Measurements from ENCODE around the gene PDE12.

PDE12 gene

GRCh38 chr3:57569859-57570450 is 13.9 kb downstream of the PDE12 start:
- DNase-seq (no peak), ATAC-seq (replicated peaks) (no peak)
- peaks cover 86% of the 10 kb centered on the region for H3K36me3 Mint-ChIP-seq (ENCODE audit: insufficient read depth)
- no peaks in the 10 kb centered on the region for H3K9me3 Mint-ChIP-seq
- no peaks in the 10 kb centered on the region for H3K27me3 Mint-ChIP-seq
- H3K4me3 Mint-ChIP-seq, result no peak overlapping the region
- peak overlapping the region in 1 of 2 donors; percentile 32 for H3K27ac Mint-ChIP-seq
- peaks cover 0 to 9% of the 10 kb centered on the region in 2 donors for H3K4me1 Mint-ChIP-seq (ENCODE audit: low read depth in 2 of 2)

- peaks cover 0 to 12% of the 10 kb centered on the region in 2 donors for H3K4me1 Mint-ChIP-seq (ENCODE audit: low read depth in 2 of 2)
Measured at GRCh38 chr3:57570878-57571277, 14.8 kb downstream of the PDE12 start.

GRCh38 chr3:57572096-57572495 is 16.0 kb downstream of the PDE12 start:
- Mint-ChIP-seq H3K4me3 (no peak overlapping the region), H3K4me1 (ENCODE audit: low read depth in 2 of 2) (peaks cover 3 to 10% of the 10 kb centered on the region in 2 donors), H3K27ac (no peak overlapping the region), H3K36me3 (ENCODE audit: insufficient read depth) (peaks cover 91% of the 10 kb centered on the region), H3K9me3 (no peaks in the 10 kb centered on the region), H3K27me3 (no peaks in the 10 kb centered on the region)
- ATAC-seq (replicated peaks) (no peak), DNase-seq (no peak)

More at GRCh38 chr3:57570878-57571277, 14.8 kb downstream of the PDE12 start:
- no peaks in the 10 kb centered on the region for H3K9me3 Mint-ChIP-seq
- ATAC-seq (replicated peaks) (no peak), DNase-seq (no peak)
- H3K27ac Mint-ChIP-seq, result peak overlapping the region; percentile 41 to 51
- peaks cover 87% of the 10 kb centered on the region for H3K36me3 Mint-ChIP-seq (ENCODE audit: insufficient read depth)
- no peak overlapping the region for H3K4me3 Mint-ChIP-seq
- H3K27me3 Mint-ChIP-seq, result no peaks in the 10 kb centered on the region

- H3K27ac Mint-ChIP-seq, result no peak overlapping the region
- no peaks in the 10 kb centered on the region for H3K9me3 Mint-ChIP-seq
- DNase-seq, result no peak
- no peaks in the 10 kb centered on the region for H3K27me3 Mint-ChIP-seq
- H3K4me3 Mint-ChIP-seq, result no peak overlapping the region
- peaks cover 7 to 13% of the 10 kb centered on the region in 2 donors for H3K4me1 Mint-ChIP-seq (ENCODE audit: low read depth in 2 of 2)
- H3K36me3 Mint-ChIP-seq (ENCODE audit: insufficient read depth), result peaks cover 87% of the 10 kb centered on the region
- ATAC-seq (replicated peaks), result no peak
Measured at GRCh38 chr3:57575966-57576626, 20.0 kb downstream of the PDE12 start.

GRCh38 chr3:57577801-57578200 is 21.7 kb downstream of the PDE12 start:
- DNase-seq (no peak), ATAC-seq (replicated peaks) (no peak)
- Mint-ChIP-seq H3K27ac (peak overlapping the region in 1 of 2 donors; percentile 69), H3K36me3 (ENCODE audit: insufficient read depth) (peaks cover 79% of the 10 kb centered on the region), H3K4me3 (no peak overlapping the region), H3K4me1 (ENCODE audit: low read depth in 2 of 2) (peaks cover 9 to 10% of the 10 kb centered on the region in 2 donors), H3K9me3 (no peaks in the 10 kb centered on the region), H3K27me3 (no peaks in the 10 kb centered on the region)

GRCh38 chr3:57582474-57583168 is 26.5 kb downstream of the PDE12 start:
- ATAC-seq (replicated peaks), result peak; percentile 56
- Mint-ChIP-seq H3K27ac (no peak overlapping the region), H3K36me3 (ENCODE audit: insufficient read depth) (peaks cover 53% of the 10 kb centered on the region), H3K27me3 (no peaks in the 10 kb centered on the region), H3K4me3 (no peak overlapping the region), H3K9me3 (no peaks in the 10 kb centered on the region), H3K4me1 (ENCODE audit: low read depth in 2 of 2) (peaks cover 13 to 28% of the 10 kb centered on the region in 2 donors)
- DNase-seq, result no peak

- Mint-ChIP-seq H3K9me3 (no peaks in the 10 kb centered on the region), H3K27me3 (no peaks in the 10 kb centered on the region), H3K4me3 (no peak overlapping the region), H3K4me1 (ENCODE audit: low read depth in 2 of 2) (peaks cover 17 to 33% of the 10 kb centered on the region in 2 donors), H3K36me3 (ENCODE audit: insufficient read depth) (peaks cover 56% of the 10 kb centered on the region), H3K27ac (no peak overlapping the region)
- DNase-seq (no peak), ATAC-seq (replicated peaks) (no peak)
Measured at GRCh38 chr3:57583544-57583943, 27.5 kb downstream of the PDE12 start.

- peaks cover 16 to 33% of the 10 kb centered on the region in 2 donors for H3K4me1 Mint-ChIP-seq (ENCODE audit: low read depth in 2 of 2)
- H3K4me3 Mint-ChIP-seq, result peak overlapping the region in 1 of 2 donors; percentile 27
- DNase-seq (no peak), ATAC-seq (replicated peaks) (no peak)
- H3K27ac Mint-ChIP-seq, result peak overlapping the region; percentile 46 to 60
- H3K27me3 Mint-ChIP-seq, result no peaks in the 10 kb centered on the region
- H3K36me3 Mint-ChIP-seq (ENCODE audit: insufficient read depth), result peaks cover 64% of the 10 kb centered on the region
- no peaks in the 10 kb centered on the region for H3K9me3 Mint-ChIP-seq
Measured at GRCh38 chr3:57586778-57587177, 30.7 kb downstream of the PDE12 start.

GRCh38 chr3:57587905-57588304 is 31.8 kb downstream of the PDE12 start:
- Mint-ChIP-seq H3K4me3 (no peak overlapping the region), H3K4me1 (ENCODE audit: low read depth in 2 of 2) (peaks cover 14 to 41% of the 10 kb centered on the region in 2 donors), H3K27me3 (no peaks in the 10 kb centered on the region), H3K27ac (peak overlapping the region in 1 of 2 donors; percentile 60), H3K9me3 (no peaks in the 10 kb centered on the region), H3K36me3 (ENCODE audit: insufficient read depth) (peaks cover 66% of the 10 kb centered on the region)
- ATAC-seq (replicated peaks), result no peak
- DNase-seq, result no peak

GRCh38 chr3:57592306-57592705 is 36.2 kb downstream of the PDE12 start:
- H3K27me3 Mint-ChIP-seq, result no peaks in the 10 kb centered on the region
- DNase-seq, result no peak
- H3K4me1 Mint-ChIP-seq (ENCODE audit: low read depth in 2 of 2), result peaks cover 27 to 46% of the 10 kb centered on the region in 2 donors
- no peak for ATAC-seq (replicated peaks)
- H3K27ac Mint-ChIP-seq, result peak overlapping the region; percentile 35 to 72
- H3K36me3 Mint-ChIP-seq (ENCODE audit: insufficient read depth), result peaks cover 86% of the 10 kb centered on the region
- H3K9me3 Mint-ChIP-seq, result no peaks in the 10 kb centered on the region
- no peak overlapping the region for H3K4me3 Mint-ChIP-seq

GRCh38 chr3:57594144-57594543 is 38.1 kb downstream of the PDE12 start:
- H3K4me1 Mint-ChIP-seq (ENCODE audit: low read depth in 2 of 2), result peaks cover 39 to 59% of the 10 kb centered on the region in 2 donors
- H3K9me3 Mint-ChIP-seq, result no peaks in the 10 kb centered on the region
- DNase-seq (no peak), ATAC-seq (replicated peaks) (no peak)
- H3K4me3 Mint-ChIP-seq, result peak overlapping the region; percentile 91 to 98
- no peaks in the 10 kb centered on the region for H3K27me3 Mint-ChIP-seq
- peaks cover 84% of the 10 kb centered on the region for H3K36me3 Mint-ChIP-seq (ENCODE audit: insufficient read depth)
- H3K27ac Mint-ChIP-seq, result no peak overlapping the region

GRCh38 chr3:57594576-57594975 is 38.5 kb downstream of the PDE12 start:
- DNase-seq (no peak), ATAC-seq (replicated peaks) (no peak)
- Mint-ChIP-seq H3K4me1 (ENCODE audit: low read depth in 2 of 2) (peaks cover 39 to 63% of the 10 kb centered on the region in 2 donors), H3K27me3 (no peaks in the 10 kb centered on the region), H3K27ac (no peak overlapping the region), H3K4me3 (peak overlapping the region; percentile 91 to 98), H3K36me3 (ENCODE audit: insufficient read depth) (peaks cover 79% of the 10 kb centered on the region), H3K9me3 (no peaks in the 10 kb centered on the region)

- no peaks in the 10 kb centered on the region for H3K27me3 Mint-ChIP-seq
- H3K27ac Mint-ChIP-seq, result peak overlapping the region; percentile 100
- ATAC-seq (replicated peaks), result peak; percentile 4
- peak overlapping the region; percentile 91 to 98 for H3K4me3 Mint-ChIP-seq
- H3K36me3 Mint-ChIP-seq (ENCODE audit: insufficient read depth), result peaks cover 62% of the 10 kb centered on the region
- DNase-seq, result peak; percentile 41 to 48 (median 46)
- no peaks in the 10 kb centered on the region for H3K9me3 Mint-ChIP-seq
- H3K4me1 Mint-ChIP-seq (ENCODE audit: low read depth in 2 of 2), result peaks cover 37 to 64% of the 10 kb centered on the region in 2 donors
Measured at GRCh38 chr3:57596495-57597126, 40.5 kb downstream of the PDE12 start.

Measured in effector memory CD8-positive, alpha-beta T cell (primary cell).